Choroid plexus epithelial cell (primary cell): ENCODE measurements around the gene DDX47.

Experiments
- DNase-seq: peaks from one replicate; pipeline ENCODE4 v3.0.0-alpha.2; 2010; ENCODE audit warnings: low read depth
- H3K4me3 ChIP-seq: 2 replicates; pipeline ENCODE4 v1.5.1; 2011; ENCODE audit warnings: low read depth, mild to moderate bottlenecking, control low read depth, low read length, moderate library complexity
- TF ChIP-seq, protein P1 (sequence below): conservative IDR thresholded peaks from 2 replicates; pipeline ENCODE4 v1.5.1; 2011; ENCODE audit warnings: low read depth, mild to moderate bottlenecking, control low read depth, inconsistent platforms, low read length, moderate library complexity

DDX47 gene

DNA sequence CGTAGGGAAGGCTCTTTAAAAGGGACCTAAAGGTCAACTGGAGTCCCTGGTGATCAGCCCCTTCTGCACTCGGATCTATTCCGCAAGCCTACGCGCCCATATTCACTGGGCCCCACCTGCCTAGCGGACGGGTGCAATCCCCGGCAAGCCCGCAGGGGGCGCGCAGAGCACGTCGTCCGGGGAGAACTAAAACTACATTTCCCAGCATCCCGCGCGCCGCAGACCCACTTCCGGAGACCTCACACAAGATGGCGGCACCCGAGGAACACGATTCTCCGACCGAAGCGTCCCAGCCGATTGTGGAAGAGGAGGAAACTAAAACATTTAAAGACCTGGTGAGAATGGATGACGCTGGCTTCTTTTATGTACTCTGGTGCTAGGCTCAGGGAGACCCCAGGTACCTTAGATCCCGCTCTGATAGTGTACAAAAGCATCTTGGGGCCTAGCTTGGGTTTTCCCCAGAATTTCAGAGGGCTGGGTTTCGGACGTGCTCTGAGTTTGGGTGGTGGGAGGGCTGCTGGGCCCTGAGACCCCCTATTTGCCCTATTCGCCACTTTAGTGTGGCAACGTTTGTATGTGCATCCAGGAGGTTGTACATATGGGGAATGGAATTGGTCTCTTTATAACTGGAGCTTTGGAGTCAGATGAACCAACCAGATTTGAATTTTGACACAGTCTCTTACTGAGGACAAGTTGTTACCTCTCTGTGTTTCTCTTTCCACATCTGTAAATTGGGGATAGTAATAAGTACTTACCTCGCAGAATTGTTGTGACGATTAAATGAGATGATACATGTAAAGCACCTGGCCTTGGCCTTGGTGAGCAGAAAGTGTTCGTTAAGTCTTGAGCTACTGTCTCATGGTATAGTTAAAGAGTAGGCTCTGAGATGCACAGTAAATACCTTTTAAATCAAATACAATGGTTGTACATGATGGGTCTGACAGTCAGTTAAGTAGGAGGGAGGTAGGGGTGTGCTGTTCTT is at the start of gene DDX47:
DDX47 (plus strand) TSS at position 227 of the 982 bp plus-strand sequence; CDS start at position 249, 22 bp downstream.
- peak; percentile 94 for DNase-seq
- TF ChIP-seq, protein P1, sequence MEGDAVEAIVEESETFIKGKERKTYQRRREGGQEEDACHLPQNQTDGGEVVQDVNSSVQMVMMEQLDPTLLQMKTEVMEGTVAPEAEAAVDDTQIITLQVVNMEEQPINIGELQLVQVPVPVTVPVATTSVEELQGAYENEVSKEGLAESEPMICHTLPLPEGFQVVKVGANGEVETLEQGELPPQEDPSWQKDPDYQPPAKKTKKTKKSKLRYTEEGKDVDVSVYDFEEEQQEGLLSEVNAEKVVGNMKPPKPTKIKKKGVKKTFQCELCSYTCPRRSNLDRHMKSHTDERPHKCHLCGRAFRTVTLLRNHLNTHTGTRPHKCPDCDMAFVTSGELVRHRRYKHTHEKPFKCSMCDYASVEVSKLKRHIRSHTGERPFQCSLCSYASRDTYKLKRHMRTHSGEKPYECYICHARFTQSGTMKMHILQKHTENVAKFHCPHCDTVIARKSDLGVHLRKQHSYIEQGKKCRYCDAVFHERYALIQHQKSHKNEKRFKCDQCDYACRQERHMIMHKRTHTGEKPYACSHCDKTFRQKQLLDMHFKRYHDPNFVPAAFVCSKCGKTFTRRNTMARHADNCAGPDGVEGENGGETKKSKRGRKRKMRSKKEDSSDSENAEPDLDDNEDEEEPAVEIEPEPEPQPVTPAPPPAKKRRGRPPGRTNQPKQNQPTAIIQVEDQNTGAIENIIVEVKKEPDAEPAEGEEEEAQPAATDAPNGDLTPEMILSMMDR: peak; percentile 90
- H3K4me3 ChIP-seq: peak within 1 kb of the TSS; percentile 74

DNA sequence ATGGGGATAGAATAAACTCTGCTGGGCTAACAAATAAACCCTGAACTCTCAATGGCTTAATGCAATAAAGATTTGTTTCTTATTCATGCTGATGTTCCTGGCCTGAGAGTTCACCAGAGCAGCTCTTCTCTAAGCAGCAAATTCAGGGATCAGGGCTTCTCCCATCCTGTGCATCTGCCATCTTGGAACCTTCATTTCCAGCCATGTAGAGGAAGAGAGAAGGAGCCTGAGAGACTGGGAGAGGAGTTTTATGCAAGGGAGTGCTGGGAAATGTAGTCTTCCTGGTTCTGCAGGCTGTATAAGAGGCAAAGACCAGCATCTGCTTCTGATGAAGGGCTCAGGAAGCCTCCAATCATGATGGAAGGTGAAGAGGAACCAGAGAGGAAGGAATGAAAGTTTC is 48.3 kb upstream of the DDX47 start:
- TF ChIP-seq, protein P1: no peak
- DNase-seq: no peak
- H3K4me3 ChIP-seq: no peak overlapping the region

- TF ChIP-seq, protein P1: no peak
- no peak for DNase-seq
- no peak overlapping the region for H3K4me3 ChIP-seq
Observed at GRCh38 chr12:12770262-12770661, 42.9 kb upstream of the DDX47 start.

DNA sequence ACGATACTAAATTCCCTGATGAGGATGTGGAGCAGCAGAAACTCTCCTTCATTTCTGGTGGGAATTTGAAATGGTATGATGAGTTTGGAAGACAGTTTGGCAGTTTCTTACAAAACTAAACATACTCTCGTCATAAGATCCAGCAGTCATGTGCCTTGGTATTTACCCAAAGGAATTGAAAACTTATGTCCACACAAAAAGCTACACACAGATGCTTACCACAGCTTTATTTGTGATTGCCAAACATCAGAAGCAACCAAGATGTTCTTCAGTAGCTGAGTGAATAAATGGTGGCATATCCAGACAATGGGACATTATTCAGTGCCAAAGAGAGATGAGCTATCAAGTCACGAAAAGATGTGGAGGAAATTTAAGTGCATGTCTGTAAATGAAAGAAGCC is 38.4 kb upstream of the DDX47 start:
- DNase-seq: no peak
- H3K4me3 ChIP-seq: no peak overlapping the region
- TF ChIP-seq, protein P1: no peak

GRCh38 chr12:12776261-12776660 is 36.9 kb upstream of the DDX47 start:
- no peak for DNase-seq
- no peak overlapping the region for H3K4me3 ChIP-seq
- TF ChIP-seq, protein P1: no peak

DNA sequence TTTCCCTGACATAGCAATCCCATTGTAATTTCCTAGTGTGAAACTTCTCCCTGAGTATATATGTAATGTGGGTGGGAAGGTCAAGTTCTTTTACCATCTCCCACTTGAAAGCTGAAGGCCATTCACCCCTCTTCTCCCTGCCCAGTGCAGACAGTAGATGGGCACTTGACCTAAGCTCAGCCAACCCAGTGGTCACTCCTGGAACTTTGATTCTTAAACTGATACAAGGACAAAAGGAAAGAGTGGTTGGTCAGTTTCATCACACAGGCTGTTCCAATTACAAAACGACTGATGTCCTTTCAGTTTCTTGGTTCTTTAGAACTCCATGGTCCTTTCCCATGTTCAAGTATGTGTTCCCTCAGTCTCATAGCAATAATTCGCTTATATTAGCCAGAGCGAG is 36.1 kb upstream of the DDX47 start:
- H3K4me3 ChIP-seq: no peak overlapping the region
- TF ChIP-seq, protein P1: no peak
- DNase-seq: no peak
